ENCODE results near the gene OR2T33. TPM values are rescaled to one million over a fixed set of nuclear protein-coding genes. Genes with fewer than 3 reads are reported as not detected.

The OR2T33 gene
- polyA plus RNA-seq, 1 experiment = not detected

DNA sequence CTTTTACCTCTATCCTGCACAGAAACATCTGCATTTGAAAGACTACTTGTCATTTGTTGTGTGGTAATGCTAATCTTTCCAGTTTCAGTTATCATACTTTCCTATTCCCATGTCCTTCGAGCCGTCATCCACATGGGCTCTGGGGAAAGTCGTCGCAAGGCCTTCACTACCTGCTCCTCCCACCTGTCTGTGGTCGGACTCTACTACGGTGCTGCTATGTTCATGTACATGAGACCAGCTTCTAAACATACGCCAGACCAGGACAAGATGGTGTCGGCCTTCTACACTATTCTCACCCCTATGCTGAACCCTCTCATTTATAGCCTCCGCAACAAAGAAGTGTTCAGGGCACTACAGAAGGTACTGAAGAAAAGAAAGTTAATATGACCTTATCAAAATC is 38.3 kb downstream of the OR2T33 start:
- TF ChIP-seq, protein P1, sequence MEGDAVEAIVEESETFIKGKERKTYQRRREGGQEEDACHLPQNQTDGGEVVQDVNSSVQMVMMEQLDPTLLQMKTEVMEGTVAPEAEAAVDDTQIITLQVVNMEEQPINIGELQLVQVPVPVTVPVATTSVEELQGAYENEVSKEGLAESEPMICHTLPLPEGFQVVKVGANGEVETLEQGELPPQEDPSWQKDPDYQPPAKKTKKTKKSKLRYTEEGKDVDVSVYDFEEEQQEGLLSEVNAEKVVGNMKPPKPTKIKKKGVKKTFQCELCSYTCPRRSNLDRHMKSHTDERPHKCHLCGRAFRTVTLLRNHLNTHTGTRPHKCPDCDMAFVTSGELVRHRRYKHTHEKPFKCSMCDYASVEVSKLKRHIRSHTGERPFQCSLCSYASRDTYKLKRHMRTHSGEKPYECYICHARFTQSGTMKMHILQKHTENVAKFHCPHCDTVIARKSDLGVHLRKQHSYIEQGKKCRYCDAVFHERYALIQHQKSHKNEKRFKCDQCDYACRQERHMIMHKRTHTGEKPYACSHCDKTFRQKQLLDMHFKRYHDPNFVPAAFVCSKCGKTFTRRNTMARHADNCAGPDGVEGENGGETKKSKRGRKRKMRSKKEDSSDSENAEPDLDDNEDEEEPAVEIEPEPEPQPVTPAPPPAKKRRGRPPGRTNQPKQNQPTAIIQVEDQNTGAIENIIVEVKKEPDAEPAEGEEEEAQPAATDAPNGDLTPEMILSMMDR (IDR thresholded peaks at IDR 0.05; ENCODE audit: insufficient read depth, low read depth, low read length) = no peak
- DNase-seq (ENCODE audit: low read depth) = no peak
- H3K36me3 ChIP-seq (ENCODE audit: control insufficient read depth, insufficient read depth, low read length) = no peaks in the 10 kb centered on the region
- H3K27me3 ChIP-seq (ENCODE audit: control insufficient read depth, insufficient read depth, low read length) = no peaks in the 10 kb centered on the region
- ChIA-PET CTCF (no interaction called here), POLR2A (no interaction called here)
- H3K4me3 ChIP-seq (ENCODE audit: low read depth, low read length) = no peak overlapping the region

DNA sequence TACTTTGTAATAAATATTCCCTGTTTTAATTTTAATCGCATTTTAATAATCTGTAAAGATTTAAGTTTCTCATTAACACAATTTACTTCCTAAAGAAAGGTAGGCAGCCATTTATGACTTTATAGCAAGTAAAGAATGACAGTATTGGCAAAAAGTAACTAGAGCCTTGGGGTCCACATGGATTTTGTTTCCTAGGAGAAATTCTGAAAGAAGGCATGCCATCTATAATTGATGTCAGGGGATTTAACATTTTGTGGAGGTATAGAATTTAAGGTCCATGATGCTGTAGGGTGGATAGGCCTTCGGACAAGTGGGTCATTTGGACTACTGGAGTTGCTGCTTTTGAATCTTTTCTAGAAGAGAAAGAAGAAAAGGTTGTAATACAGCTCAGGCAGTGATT is 46.7 kb downstream of the OR2T33 start, which contains the start of gene OR2M4:
TSS of gene OR2M4 (plus strand) at position 301 of the 400 bp plus-strand sequence. CDS start 7,512 bp downstream, outside the sequence.
- H3K36me3 ChIP-seq (ENCODE audit: control insufficient read depth, insufficient read depth, low read length) = no peaks in the 10 kb centered on the region
- POLR2A ChIA-PET = no interaction called here
- CTCF ChIA-PET = no interaction called here
- TF ChIP-seq, protein P1 (IDR thresholded peaks at IDR 0.05; ENCODE audit: insufficient read depth, low read depth, low read length) = no peak
- DNase-seq (ENCODE audit: low read depth) = no peak
- no peaks in the 10 kb centered on the region for H3K27me3 ChIP-seq (ENCODE audit: control insufficient read depth, insufficient read depth, low read length)
- no peak within 1 kb of the TSS for H3K4me3 ChIP-seq (ENCODE audit: low read depth, low read length)

DNA sequence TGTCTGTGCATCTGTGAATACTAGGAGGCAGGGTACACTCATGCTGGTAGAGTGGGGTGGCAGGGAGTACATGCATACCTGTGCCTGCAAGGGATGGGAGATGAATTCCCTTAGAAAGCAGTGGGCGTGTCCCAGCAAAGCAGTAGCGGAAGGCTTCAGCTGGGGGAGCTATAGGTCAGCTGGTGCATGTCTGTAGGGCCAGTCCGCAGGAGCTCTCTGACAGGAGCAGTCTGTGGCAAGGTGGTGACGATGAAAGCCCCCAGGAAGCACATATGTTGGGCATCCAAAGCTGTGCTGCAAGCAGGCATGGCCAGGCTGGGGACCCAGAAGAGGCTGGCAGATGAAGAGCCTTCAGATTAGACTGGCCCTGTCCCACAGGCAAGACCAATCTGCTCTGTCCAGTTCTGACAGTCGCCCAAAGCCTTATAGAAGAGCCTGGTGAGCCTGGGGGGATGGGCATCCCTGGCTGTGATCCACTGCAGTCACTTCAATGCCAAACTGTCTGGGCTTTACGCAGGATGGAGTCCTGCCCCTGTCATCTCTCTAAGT is 48.3 kb downstream of the OR2T33 start:
- Histone ChIP-seq H3K27me3 (ENCODE audit: control insufficient read depth, insufficient read depth, low read length) (no peaks in the 10 kb centered on the region), H3K36me3 (ENCODE audit: control insufficient read depth, insufficient read depth, low read length) (no peaks in the 10 kb centered on the region), H3K4me3 (ENCODE audit: low read depth, low read length) (no peak overlapping the region)
- POLR2A ChIA-PET = no interaction called here
- CTCF ChIA-PET = interaction anchor here (0.6 kb wide), 1 partner anchor 599 kb away, joined by 3 read pairs; no protein-coding TSS in a partner anchor
- no peak for DNase-seq (ENCODE audit: low read depth)
- TF ChIP-seq, protein P1 (IDR thresholded peaks at IDR 0.05; ENCODE audit: insufficient read depth, low read depth, low read length) = no peak

DNA sequence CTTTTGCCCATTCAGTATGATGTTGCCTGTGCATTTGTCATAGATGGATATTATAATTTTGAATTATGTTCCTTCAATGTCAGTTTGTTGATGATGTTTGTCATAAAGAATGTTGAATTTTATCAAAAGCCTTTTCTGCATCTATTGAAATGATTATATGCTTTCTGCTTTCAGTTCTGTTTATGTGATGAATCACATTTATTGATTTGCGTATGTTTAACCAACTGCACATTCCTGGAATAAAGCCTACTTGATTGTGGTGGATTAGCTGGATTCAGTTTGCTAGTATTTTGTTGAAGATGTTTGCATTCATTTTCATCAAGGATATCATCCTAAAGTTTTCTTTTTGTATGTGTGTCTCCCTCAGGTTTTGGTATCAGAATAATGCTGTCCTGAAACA is 52.2 kb downstream of the OR2T33 start:
- Histone ChIP-seq H3K36me3 (ENCODE audit: control insufficient read depth, insufficient read depth, low read length) (no peaks in the 10 kb centered on the region), H3K4me3 (ENCODE audit: low read depth, low read length) (no peak overlapping the region), H3K27me3 (ENCODE audit: control insufficient read depth, insufficient read depth, low read length) (no peaks in the 10 kb centered on the region)
- ChIA-PET POLR2A (no interaction called here), CTCF (no interaction called here)
- DNase-seq (ENCODE audit: low read depth) = no peak
- TF ChIP-seq, protein P1 (IDR thresholded peaks at IDR 0.05; ENCODE audit: insufficient read depth, low read depth, low read length) = no peak

Other genes with a start within 250 kb of the OR2T33 start
- not detected in 2 replicates for gene OR2L2, start 247.9 kb downstream of the OR2T33 start, polyA plus RNA-seq (2011; rRNA removed)
- not detected in 2 replicates for gene OR2L3, start 231.1 kb downstream of the OR2T33 start, polyA plus RNA-seq (2011; rRNA removed)
- gene OR2L13, start 182.8 kb downstream of the OR2T33 start, polyA plus RNA-seq (2011; rRNA removed) = not detected in 2 replicates
- not detected in 2 replicates for gene OR2M5, start 132.8 kb downstream of the OR2T33 start, polyA plus RNA-seq (2011; rRNA removed)
- gene OR2M2, start 103.2 kb downstream of the OR2T33 start, polyA plus RNA-seq (2011; rRNA removed) = not detected in 2 replicates
- gene OR2M3, start 80.7 kb downstream of the OR2T33 start, polyA plus RNA-seq (2011; rRNA removed) = not detected in 2 replicates
- not detected in 2 replicates for gene OR2M4, start 46.6 kb downstream of the OR2T33 start, polyA plus RNA-seq (2011; rRNA removed)
- gene OR2T12, start 25.4 kb upstream of the OR2T33 start, polyA plus RNA-seq (2011; rRNA removed) = not detected in 2 replicates
- gene OR2M7, start 46.6 kb upstream of the OR2T33 start, polyA plus RNA-seq (2011; rRNA removed) = not detected in 2 replicates
- gene OR14C36, start 70.8 kb upstream of the OR2T33 start, polyA plus RNA-seq (2011; rRNA removed) = not detected in 2 replicates
- gene OR2T4, start 83.7 kb upstream of the OR2T33 start, polyA plus RNA-seq (2011; rRNA removed) = not detected in 2 replicates
- not detected in 2 replicates for gene OR2T6, start 97.8 kb upstream of the OR2T33 start, polyA plus RNA-seq (2011; rRNA removed)
- not detected in 2 replicates for gene OR2T1, start 125.1 kb upstream of the OR2T33 start, polyA plus RNA-seq (2011; rRNA removed)
- gene OR2T2, start 167.7 kb upstream of the OR2T33 start, polyA plus RNA-seq (2011; rRNA removed) = not detected in 2 replicates
- not detected in 2 replicates for gene OR2T3, start 195.4 kb upstream of the OR2T33 start, polyA plus RNA-seq (2011; rRNA removed)
- gene OR2T5, start 210.6 kb upstream of the OR2T33 start, polyA plus RNA-seq (2011; rRNA removed) = not detected in 2 replicates
- gene OR2G6, start 230.1 kb upstream of the OR2T33 start, polyA plus RNA-seq (2011; rRNA removed) = not detected in 2 replicates